ENCODE data around the gene PIP5KL1.

PIP5KL1 gene

DNA sequence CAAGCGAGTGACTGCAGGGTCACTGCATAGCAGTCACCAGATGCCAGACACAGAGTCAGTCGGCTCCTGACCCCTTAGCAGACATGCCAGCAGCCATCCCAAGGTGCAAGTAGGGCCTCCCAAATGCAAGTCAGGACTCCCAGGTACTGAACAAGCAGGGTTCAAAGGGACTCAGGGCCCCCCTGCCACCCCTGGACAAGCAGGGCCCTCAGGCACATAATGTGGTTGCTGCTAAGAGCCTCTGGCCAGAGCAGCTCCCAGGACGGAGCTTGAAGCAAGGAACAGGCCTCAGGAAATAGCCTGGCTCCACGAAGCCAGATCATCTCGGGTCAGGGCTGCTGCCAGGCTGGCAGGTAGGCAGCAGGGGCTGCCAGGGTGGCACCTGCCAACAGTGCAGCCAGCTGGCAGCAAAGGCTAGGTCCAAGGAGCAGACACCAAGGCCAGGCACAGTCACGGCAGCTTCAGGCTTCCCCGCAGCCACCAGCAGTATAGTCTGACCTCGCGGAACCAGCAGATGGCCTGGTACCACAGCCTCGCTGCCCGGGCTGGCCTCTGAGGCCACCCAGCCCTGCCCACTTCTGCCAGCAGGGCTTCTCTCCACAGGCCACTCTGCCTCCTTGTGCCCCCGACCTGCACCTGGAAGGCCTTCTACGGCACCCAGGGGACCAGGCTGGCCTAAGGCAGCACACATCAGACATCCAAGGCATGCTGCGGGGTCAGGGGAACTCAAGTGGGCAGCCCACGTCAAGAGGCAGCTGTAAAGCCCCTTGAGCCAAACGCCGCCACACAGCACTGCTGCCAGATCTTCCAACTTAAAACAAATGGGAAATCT lies 42.8 kb upstream of the PIP5KL1 start:
- no peaks in the 10 kb centered on the region for H3K27me3 ChIP-seq (replicated peaks; ENCODE audit: control insufficient read depth, insufficient read depth, low read length)
- TF ChIP-seq, protein P1, sequence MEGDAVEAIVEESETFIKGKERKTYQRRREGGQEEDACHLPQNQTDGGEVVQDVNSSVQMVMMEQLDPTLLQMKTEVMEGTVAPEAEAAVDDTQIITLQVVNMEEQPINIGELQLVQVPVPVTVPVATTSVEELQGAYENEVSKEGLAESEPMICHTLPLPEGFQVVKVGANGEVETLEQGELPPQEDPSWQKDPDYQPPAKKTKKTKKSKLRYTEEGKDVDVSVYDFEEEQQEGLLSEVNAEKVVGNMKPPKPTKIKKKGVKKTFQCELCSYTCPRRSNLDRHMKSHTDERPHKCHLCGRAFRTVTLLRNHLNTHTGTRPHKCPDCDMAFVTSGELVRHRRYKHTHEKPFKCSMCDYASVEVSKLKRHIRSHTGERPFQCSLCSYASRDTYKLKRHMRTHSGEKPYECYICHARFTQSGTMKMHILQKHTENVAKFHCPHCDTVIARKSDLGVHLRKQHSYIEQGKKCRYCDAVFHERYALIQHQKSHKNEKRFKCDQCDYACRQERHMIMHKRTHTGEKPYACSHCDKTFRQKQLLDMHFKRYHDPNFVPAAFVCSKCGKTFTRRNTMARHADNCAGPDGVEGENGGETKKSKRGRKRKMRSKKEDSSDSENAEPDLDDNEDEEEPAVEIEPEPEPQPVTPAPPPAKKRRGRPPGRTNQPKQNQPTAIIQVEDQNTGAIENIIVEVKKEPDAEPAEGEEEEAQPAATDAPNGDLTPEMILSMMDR (IDR thresholded peaks at IDR 0.05; ENCODE audit: insufficient read depth, low read length, poor library complexity, severe bottlenecking) = no peak
- DNase-seq (ENCODE audit: extremely low read depth, insufficient read length) = no peak
- H3K36me3 ChIP-seq (ENCODE audit: control insufficient read depth, insufficient read depth, low read length) = peaks cover 3% of the 10 kb centered on the region
- H3K4me3 ChIP-seq (replicated peaks; ENCODE audit: low read depth, low read length) = no peak overlapping the region

DNA sequence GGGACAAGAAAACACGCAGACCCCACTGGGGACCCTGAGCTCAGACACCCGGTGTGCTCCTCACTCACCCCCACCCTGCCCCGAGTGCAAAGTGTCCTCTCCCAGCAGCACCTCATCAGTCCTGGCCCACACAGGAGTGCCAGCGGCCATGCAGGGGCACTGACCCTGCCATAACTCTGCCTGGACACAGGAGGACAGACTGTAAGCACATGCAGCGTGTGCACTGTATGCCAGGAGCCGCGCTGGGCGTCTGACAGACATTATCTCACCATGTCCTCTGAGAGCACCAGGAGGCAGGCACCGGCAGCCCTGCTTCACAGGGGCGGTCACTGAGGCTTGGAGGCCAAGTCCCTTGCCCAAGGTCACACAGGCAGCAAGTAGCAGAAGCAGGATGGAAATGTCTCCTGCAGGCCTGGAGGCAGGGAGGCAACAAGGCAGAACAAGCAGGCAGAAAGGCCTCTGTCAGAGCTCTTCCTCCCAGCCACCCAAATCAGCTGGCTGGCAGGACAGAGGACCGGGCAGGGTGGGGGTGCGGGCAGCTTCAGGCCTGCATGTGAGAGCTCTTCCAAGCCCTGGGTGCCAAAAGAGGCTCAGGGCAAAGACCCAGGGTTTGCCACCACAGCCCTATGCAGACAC lies 41.8 kb upstream of the PIP5KL1 start:
- TF ChIP-seq, protein P1 (IDR thresholded peaks at IDR 0.05; ENCODE audit: insufficient read depth, low read length, poor library complexity, severe bottlenecking) = no peak
- no peak for DNase-seq (ENCODE audit: extremely low read depth, insufficient read length)
- Histone ChIP-seq H3K4me3 (replicated peaks; ENCODE audit: low read depth, low read length) (no peak overlapping the region), H3K36me3 (ENCODE audit: control insufficient read depth, insufficient read depth, low read length) (peaks cover 3% of the 10 kb centered on the region), H3K27me3 (replicated peaks; ENCODE audit: control insufficient read depth, insufficient read depth, low read length) (no peaks in the 10 kb centered on the region)

DNA sequence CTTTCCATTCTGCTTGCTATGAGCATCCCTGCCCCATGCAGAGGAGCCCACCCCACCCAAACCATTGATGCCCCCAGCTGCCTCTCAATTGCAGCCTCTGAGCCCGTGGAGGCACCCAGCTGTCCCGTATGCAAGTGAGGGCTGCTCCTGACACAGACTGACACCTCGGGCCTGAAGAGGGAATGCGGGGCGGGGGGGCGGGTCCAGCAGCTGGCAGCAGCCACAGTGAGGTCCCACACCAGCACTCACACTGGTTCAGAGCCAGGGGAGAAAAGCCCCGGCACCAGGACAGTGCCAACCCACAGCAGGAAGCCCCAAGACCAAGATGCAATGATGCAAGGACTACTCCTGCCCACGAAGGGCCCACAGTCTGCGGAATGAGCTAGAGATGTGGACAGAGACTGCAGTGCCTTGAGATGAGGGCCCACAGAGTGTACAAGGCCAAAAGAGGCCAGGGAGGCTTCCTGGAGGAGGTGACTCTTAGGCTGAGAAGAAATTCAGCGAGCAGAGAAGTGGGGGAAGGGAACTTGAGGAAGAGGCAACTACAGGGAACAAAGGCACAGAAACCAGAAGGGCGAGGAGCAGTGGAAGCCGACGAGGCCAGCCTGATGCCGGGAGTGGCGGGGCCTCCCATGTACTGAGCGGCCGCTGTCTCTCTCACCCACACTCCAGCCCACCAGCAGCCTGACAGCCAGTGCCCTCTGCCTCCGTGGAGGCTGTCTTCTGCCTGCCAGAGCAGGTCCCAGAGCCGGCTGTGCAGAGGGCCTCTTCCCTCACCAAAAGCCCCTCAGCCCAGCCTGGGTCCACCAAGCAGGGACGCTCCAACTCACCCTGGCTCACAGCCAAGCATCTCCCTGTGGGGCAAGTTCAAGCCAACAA lies 41.0 kb upstream of the PIP5KL1 start:
- Histone ChIP-seq H3K4me3 (replicated peaks; ENCODE audit: low read depth, low read length) (no peak overlapping the region), H3K36me3 (ENCODE audit: control insufficient read depth, insufficient read depth, low read length) (peaks cover 3% of the 10 kb centered on the region), H3K27me3 (replicated peaks; ENCODE audit: control insufficient read depth, insufficient read depth, low read length) (no peaks in the 10 kb centered on the region)
- TF ChIP-seq, protein P1 (IDR thresholded peaks at IDR 0.05; ENCODE audit: insufficient read depth, low read length, poor library complexity, severe bottlenecking) = no peak
- no peak for DNase-seq (ENCODE audit: extremely low read depth, insufficient read length)

DNA sequence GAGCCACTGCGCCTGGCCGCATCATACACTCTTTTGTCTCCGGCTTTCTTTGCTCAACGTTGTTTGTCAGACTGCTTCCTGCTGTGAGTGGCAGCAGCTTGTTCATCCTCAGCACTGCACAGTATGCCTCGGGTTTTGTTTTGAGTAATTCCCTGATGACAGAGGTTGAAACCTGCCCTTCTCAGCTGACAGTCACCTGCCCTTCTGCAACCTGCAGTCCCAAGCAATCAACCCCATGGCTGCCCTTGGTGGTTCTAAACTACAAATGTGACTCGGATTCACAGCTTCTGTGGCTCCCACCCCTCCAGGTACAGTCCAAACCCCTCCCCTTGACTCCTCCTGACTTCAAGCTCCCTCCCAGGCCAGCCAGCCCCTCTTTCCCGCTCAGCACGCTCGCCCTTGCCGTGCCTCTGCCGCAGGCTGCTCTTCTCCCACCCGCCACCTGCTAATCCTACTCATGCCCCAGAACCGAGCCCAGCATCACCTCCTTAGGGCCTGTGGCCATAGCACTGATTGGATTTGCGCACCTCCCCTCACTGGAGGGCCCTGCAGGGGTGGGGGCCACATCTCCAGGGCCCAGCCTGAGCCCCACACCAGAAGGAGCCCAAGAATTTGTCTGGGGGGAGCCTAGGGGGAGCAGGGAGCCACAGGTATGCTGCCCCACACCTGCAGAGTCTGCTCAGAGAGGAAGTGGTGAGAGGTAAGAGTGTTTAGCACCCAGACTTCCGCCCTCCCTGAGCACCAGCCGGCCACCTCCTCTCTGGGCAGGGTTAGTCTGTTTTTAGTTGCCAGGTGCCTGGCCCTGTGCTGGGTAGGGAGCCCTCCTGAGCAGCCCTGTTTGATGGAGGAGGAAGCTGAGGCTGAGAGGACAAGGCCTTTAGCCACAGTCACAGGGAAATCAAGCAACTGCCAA lies 40.1 kb upstream of the PIP5KL1 start:
- TF ChIP-seq, protein P1 (IDR thresholded peaks at IDR 0.05; ENCODE audit: insufficient read depth, low read length, poor library complexity, severe bottlenecking) = no peak
- peak; percentile 81 for DNase-seq (ENCODE audit: extremely low read depth, insufficient read length)
- H3K27me3 ChIP-seq (replicated peaks; ENCODE audit: control insufficient read depth, insufficient read depth, low read length) = no peaks in the 10 kb centered on the region
- peaks cover 2% of the 10 kb centered on the region for H3K36me3 ChIP-seq (ENCODE audit: control insufficient read depth, insufficient read depth, low read length)
- peak overlapping the region; percentile 3 for H3K4me3 ChIP-seq (replicated peaks; ENCODE audit: low read depth, low read length)

Measured in GM06990 (cell line).